Epidermal melanocyte (primary cell): ENCODE data around the gene PEDS1.
"Not testable (repeated sequence)": the region's sequence is repeated elsewhere in the genome, so short reads cannot be mapped to it uniquely, and the experiment has no call there.

ENCODE experiments used
- DNase-seq: peaks from one replicate; pipeline ENCODE4 v3.0.0; 2011; ENCODE audit warnings: low spot score; ENCODE audit not compliant: insufficient read length

PEDS1 gene

DNA sequence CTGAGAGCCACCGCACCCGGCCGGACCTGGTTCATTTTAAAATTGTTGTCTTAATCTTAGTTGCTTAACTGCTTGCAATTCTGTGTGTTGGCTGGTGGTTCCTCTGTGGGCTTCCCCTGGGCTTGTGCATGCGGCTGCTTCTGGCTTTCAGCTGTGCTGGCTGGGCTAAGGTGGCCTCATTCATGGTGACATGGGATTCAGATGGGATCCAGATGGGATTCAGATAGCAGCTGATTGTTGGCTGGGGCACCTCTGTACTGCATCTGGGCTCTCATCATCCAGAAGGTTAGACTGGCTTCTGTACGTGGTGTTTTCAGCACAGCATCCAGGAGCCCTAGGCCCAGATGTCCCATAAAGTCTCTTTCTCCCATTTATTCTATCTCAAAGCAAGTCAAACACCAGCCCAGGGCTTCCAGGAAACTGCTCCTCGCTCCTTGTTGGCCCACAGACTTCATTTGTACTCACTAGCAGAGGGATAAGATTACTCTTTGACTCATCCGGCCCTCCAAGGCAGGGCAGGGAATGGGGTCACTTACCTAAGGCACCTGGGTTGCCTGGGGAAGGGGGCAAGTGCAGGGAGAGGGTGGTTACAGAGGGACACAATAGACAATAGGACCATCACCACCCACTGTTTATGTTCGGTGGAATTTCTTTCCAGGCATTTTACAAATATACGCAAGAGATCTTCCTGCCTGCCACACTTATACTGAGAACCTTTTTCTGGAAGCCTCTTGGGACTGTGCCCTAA is 10.2 kb upstream of the PEDS1 start:
- DNase-seq, result no peak

- not testable (repeated sequence) for DNase-seq
Observed at GRCh38 chr20:50161494-50161893, 8.0 kb upstream of the PEDS1 start.

DNA sequence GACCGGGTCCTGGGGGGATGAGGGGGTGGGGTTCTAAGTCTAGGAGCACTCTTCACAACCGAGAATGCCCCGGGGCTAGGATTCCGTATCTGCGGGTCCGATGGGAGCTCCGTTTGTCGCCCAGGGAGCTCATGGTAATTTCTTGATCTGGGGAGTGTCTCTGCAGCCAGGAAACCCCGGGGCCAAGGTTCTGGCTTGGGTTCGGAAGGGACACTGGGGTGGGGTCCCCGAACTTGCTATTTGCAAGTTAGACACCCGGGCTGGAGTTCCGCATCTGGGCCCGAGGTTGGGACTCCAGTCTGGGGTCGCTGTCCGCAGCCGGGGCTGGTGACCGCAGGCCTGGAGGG is 397 bp downstream of the PEDS1 start:
- DNase-seq, result no peak

DNA sequence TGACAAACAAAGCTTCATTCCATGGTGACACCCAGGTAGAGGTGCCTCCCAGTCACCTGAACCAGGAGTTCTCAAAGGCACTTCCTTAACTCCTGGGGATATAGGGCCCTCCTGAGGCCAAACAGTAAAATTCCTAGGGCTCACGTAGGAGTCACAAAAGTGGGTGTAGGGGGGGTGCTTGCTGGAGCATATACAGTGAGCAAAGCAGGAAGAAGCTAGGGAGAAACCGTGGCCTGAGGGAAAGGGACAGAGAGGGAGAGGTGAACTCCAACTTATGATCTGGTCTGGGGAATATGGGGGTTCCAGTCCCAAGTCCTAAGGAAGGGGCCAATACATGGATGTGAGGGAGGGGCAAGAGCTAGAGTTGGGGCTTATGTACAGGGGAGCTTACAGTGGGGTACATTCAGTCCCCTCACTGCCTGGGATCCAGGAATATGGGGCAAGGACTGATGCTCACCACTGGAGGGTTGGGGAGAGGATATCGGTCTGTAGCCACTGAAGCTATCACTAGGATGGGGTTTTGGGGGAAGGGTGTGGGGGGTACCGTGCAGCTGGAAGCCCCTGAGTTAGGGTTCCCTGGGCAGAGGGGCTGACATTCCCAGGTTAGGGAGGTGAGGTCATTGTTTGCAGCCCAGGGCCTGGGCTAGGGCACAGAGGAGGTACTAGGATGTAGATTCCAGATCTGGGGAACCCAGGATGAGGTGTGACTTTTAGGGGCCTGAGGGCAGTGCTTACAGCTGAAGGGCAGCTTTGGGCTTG is 950 bp downstream of the PEDS1 start:
- no peak for DNase-seq

DNA sequence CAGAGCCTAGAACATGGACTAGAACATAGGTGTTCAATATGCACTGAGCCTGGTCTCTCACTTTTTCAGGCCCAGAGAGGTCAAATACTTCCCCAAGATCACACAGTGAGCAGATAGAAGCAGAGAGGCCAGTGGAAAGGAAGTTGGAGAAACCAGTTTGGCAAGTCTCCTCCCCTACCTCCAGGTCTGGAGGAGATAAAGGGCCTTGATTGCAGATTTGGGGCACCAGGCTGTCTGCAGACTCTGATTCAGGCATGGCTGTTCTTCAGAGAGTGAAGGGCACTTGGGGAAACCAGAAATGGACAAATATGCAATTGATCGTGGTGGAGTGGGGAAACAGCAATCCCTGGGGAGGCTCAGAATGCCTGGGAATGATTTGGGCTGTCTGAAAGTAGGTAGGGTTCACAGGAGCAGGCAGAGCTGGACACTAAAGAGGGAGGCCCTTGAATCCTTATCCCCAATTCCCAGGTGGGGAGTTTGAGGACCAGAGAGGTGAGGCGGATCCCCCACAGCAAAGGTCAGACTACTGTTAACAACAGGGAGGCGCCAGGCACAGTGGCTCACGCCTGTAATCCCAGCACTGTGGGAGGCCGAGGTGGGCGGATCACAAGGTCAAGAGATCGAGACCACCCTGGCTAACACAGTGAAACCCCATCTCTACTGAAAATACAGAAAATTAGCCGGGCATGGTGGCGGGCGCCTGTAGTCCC is 2.3 kb downstream of the PEDS1 start:
- no peak for DNase-seq

DNA sequence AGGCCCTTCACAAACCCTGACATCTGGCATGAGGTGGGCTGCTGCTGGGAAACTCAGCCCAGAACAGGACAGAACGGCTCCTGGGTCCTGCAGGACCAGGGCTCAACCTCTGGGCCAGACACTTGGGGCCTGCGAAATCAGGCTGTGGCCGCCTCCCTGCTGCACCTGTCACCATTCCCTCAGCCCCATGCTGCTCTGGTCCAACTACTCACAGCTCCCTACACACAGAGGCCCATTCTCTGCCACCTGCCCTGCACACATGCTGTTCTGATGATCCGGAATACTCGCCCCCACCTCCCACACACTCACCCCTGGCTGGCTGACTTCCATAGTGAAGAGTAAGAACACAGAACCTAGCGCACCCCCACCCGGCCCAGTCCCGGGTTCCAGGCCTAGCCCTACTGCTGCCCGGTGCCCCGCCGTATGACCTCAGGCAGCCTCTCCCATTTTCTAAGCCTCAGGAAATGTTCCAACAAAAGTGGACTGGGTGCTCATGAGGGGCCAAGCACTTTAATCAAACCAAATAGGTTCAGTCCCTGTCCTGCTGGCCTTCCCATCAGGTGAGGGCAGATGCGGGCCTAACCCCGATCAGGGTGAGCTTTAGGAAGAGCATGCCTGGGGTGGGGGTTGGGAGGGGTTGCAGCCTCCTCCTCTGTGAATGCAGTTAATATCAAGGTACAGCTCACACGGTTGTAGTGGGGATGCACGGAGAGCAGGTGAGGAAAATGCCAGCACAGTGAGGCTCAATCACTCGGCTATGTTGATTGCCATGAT is 3.9 kb downstream of the PEDS1 start:
- no peak for DNase-seq

DNA sequence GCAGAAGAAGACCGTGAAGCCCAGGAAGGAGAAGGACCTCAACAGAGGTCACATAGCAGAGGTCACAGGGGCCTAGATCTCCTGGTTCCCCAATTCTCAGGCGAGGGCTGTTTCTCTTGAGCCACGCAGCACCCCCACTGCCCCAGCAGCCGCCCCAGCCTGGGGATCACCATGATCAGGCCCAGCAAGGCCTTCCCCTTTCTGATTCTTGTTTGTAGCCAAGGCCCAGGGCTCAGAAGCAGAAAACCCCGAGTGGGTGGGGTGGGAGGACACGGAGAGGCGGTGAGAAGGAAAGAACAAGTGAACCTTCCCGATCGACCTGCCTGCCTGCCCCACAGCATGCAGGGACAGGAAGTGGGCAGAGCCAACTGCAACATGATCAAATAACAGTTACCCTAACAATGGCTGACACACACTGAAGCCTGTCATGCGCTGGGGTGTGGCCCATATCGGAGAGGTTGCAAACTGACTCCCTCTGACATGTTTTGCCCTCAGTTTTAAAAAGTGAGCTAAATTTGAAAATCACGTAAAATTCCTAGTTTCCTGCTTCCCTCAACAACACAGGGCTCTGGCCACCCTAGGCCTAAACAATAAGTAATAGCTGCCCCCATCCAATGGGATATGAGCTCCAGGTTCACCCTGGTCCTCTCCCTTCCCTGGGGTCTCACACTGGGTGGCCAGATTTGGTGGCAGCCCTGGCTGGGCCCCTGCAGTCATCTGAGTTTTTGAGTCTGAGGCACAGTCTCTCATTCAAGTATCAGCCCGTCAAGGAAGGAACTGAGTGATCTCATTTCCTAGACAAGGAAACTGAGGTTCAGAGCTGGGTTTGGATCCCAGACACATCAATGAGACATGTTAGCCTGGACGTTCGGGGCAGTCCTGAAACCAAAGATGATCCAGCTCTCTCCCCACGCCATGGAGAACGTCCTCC is 6.5 kb downstream of the PEDS1 start:
- DNase-seq, result no peak

- DNase-seq, result no peak
Observed at GRCh38 chr20:50146214-50146613, 7.3 kb downstream of the PEDS1 start.

- DNase-seq, result no peak
Observed at GRCh38 chr20:50145566-50145965, 8.0 kb downstream of the PEDS1 start.

DNA sequence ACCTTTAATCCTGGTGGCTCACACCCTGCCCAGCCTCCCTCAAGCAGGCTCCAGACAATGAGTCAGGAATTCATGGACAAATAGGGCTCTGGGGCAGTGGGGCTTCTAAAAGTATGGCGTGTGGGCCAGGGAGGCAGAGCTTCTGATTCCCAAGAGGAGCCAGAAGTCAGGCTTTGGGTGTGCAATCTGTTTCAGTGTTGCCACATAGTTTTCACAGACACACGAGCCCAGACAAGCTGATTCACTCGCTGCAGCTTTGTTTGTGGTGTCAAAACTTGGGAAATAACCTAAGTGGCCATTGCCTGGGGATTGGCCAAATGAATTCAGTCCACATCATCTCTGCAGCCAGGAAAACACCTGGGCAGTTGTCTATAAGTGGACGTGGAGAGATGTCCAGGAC is 9.2 kb downstream of the PEDS1 start:
- no peak for DNase-seq

DNA sequence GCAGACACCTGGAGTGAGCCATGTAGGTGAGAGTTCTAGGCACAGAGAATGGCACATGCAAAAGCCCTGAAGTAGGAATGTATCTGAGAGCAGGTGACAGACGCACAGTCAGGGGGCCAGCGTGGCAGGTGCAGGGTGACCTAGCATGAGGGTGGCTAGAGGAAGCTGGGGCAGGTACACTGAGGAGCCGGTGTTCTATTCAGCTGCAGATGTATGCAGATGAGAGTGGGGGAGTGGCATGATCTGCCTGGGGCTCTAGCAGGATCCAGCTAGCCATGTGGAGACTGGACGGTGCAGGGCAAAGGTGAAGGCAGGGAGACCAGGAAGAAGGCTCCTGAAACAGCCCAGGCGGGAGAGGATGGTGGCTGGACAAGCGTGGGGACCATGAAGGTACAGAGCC is 10.7 kb downstream of the PEDS1 start:
- no peak for DNase-seq

- no peak for DNase-seq
Observed at GRCh38 chr20:50141811-50142561, 11.5 kb downstream of the PEDS1 start.

- DNase-seq, result no peak
Observed at GRCh38 chr20:50141018-50141675, 12.4 kb downstream of the PEDS1 start.

- no peak for DNase-seq
Observed at GRCh38 chr20:50140339-50140859, 13.1 kb downstream of the PEDS1 start.

DNA sequence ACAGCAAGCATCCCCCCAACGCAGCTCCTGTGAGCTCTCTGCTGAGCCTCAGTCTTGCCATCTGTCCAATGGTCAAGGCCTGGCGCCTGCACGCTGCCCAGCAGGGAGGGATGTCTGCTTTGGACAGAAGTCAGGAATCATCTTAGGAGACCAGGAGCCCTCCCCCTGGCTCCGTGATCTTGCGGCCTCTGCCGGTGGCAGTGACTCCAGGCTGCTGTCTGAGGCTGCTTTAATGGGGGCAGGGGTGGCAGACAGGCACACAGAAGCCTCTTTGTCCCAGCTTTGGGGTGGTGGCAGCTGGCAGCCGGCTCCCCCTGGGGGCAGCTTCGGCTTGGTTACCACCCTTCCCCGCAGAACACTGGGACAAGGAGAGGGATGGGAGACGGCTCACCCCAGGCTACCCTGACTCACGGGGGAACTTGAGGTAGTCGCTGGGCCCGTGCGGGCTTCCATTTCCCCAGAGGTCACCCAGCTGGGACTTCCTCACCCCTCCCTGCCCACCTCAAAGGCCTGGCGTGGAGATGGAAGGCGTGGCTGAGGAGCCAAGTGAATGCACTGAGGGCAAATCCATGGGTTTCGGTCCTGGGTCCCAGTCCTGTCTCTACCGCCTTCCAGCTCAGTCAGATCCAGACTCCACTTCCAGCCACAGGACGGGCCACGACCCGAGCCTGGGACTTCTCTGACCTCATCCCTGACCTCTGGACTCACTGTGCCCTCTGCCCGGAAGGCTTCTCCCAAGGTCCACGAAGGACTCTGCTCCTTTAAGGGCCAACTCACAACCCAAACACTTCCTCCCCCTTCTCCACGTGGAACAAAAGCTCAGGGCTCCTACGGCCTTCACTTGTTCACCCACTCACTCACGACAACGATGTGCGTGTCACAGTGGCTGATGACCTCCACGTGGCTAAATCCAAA is 14.8 kb downstream of the PEDS1 start:
- DNase-seq, result no peak

DNA sequence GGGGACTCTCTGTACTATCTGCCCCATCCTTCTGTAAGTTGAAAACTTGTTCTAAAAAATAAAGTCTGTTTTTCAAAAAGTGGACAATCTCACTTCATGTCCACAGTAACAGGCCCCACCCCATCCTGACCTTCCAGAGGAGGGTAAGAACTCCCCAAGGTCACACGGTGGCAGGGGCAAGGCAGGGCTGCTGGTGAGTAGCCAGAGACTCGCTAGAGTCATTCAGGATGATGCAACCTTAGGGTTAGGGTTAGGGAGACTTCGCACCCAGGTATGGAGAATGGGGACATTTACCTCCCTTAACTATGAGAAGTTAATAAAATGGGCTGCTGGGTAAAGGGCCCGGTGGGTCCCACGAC is 15.4 kb downstream of the PEDS1 start:
- no peak for DNase-seq

DNA sequence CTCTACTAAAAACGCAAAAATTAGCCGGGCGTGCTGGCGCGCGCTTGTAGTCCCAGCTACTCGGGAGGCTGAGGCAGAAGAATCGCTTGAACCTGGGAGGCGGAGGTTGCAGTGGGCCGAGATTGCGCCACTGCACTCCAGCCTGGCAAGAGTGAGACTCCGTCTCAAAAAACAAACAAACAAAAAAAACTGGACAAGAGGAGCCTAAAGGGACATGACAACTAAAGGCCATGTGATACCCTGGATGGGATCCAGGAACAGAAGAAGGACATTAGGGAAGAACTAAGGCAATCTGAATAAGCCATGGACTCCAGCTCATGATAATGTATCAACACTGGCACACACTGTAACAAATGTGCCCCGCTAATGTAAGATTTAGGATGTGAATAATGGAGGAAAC is 15.8 kb downstream of the PEDS1 start:
- not testable (repeated sequence) for DNase-seq
